Osteoblast (primary cell): ENCODE results near the gene PLVAP. TPM values are rescaled to one million over a fixed set of nuclear protein-coding genes. Genes with fewer than 3 reads are reported as not detected.

Experiments used
- DNase-seq: peaks from one replicate; pipeline ENCODE4 v3.0.0; 2011; ENCODE audit warnings: low spot score, mixed read lengths; ENCODE audit not compliant: insufficient read length; ENCODE audit errors: missing footprints
- H2AFZ ChIP-seq: 2 replicates; pipeline ENCODE4 v1.6.0; 2011; ENCODE audit warnings: mild to moderate bottlenecking, low read length
- H3K27ac ChIP-seq: 2 replicates; pipeline ENCODE4 v1.5.1; 2011; ENCODE audit warnings: mild to moderate bottlenecking, low read depth, low read length, moderate library complexity
- H3K27me3 ChIP-seq: 2 replicates; pipeline ENCODE4 v1.6.0; 2012; ENCODE audit warnings: mild to moderate bottlenecking, control low read depth, inconsistent platforms, low read length, moderate library complexity; ENCODE audit not compliant: insufficient read depth
- H3K36me3 ChIP-seq: 2 replicates; pipeline ENCODE4 v1.5.1; 2011; ENCODE audit warnings: mild to moderate bottlenecking, low read length, control low read depth, moderate library complexity; ENCODE audit not compliant: insufficient read depth
- H3K4me1 ChIP-seq: 2 replicates; pipeline ENCODE4 v1.5.1; 2011; ENCODE audit warnings: mild to moderate bottlenecking, low read length, control low read depth, moderate library complexity; ENCODE audit not compliant: insufficient read depth
- H3K4me2 ChIP-seq: 2 replicates; pipeline ENCODE4 v1.6.0; 2011; ENCODE audit warnings: mild to moderate bottlenecking, low read length; ENCODE audit not compliant: insufficient read depth
- H3K4me3 ChIP-seq: fragments of 200-600 bp; sonication (generic); 3 replicates; pipeline ENCODE4 v1.5.1; 2012; ENCODE audit warnings: mild to moderate bottlenecking, low read length, inconsistent platforms; ENCODE audit not compliant: insufficient read depth
- H3K79me2 ChIP-seq: 2 replicates; pipeline ENCODE4 v1.6.0; 2012; ENCODE audit warnings: mild to moderate bottlenecking, low read length, control low read depth, inconsistent platforms; ENCODE audit not compliant: insufficient read depth
- H3K9me3 ChIP-seq: 2 replicates; pipeline ENCODE4 v1.5.1; 2011; ENCODE audit warnings: low read depth, low read length, control low read depth
- H4K20me1 ChIP-seq: 2 replicates; pipeline ENCODE4 v1.6.0; 2012; ENCODE audit warnings: mild to moderate bottlenecking, low read length, control low read depth; ENCODE audit not compliant: insufficient read depth
- CTCF ChIP-seq: IDR thresholded peaks from 2 replicates; pipeline ENCODE4 v1.5.1; 2011; ENCODE audit warnings: mild to moderate bottlenecking, low read depth, low read length, moderate library complexity; ENCODE audit errors: extremely low read depth
- total RNA-seq: library from RNA; depleted of rRNA; stranded (reverse); fragments of >200 nt; gene quantifications from 2 replicates; pipeline ENCODE4 v1.2.3, GENCODE V29; 2012

PLVAP gene
- total RNA-seq, 1 donor: not detected

GRCh38 chr19:17324357-17325114 is 52.6 kb downstream of the PLVAP start:
- Histone ChIP-seq H2AFZ (no peak overlapping the region), H4K20me1 (peaks cover 2% of the 10 kb centered on the region), H3K36me3 (peaks cover 9% of the 10 kb centered on the region), H3K27ac (no peak overlapping the region), H3K4me1 (peaks cover 11% of the 10 kb centered on the region), H3K9me3 (no peaks in the 10 kb centered on the region), H3K79me2 (no peaks in the 10 kb centered on the region), H3K4me2 (no peak overlapping the region), H3K27me3 (no peaks in the 10 kb centered on the region), H3K4me3 (no peak overlapping the region)
- TF ChIP-seq CTCF: no peak
- DNase-seq: peak; percentile 88

- Histone ChIP-seq H2AFZ (no peak overlapping the region), H3K79me2 (no peaks in the 10 kb centered on the region), H3K27me3 (no peaks in the 10 kb centered on the region), H3K27ac (no peak overlapping the region), H4K20me1 (peaks cover 2% of the 10 kb centered on the region), H3K4me3 (no peak overlapping the region), H3K4me2 (no peak overlapping the region), H3K36me3 (peaks cover 9% of the 10 kb centered on the region), H3K4me1 (peaks cover 11% of the 10 kb centered on the region), H3K9me3 (no peaks in the 10 kb centered on the region)
- DNase-seq: peak; percentile 82
- TF ChIP-seq CTCF: no peak
These were observed 53.2 kb downstream of the PLVAP start for GRCh38 chr19:17323964-17324332.

GRCh38 chr19:17323300-17323963 is 53.7 kb downstream of the PLVAP start:
- TF ChIP-seq CTCF: no peak
- Histone ChIP-seq H3K27ac (no peak overlapping the region), H3K4me1 (peaks cover 11% of the 10 kb centered on the region), H3K79me2 (no peaks in the 10 kb centered on the region), H3K36me3 (peaks cover 9% of the 10 kb centered on the region), H3K4me2 (no peak overlapping the region), H3K9me3 (no peaks in the 10 kb centered on the region), H3K4me3 (no peak overlapping the region), H4K20me1 (peaks cover 2% of the 10 kb centered on the region), H3K27me3 (no peaks in the 10 kb centered on the region), H2AFZ (no peak overlapping the region)
- peak; percentile 85 for DNase-seq

- Histone ChIP-seq H2AFZ (no peak overlapping the region), H3K4me2 (no peak overlapping the region), H3K9me3 (no peaks in the 10 kb centered on the region), H3K27ac (no peak overlapping the region), H4K20me1 (peaks cover 2% of the 10 kb centered on the region), H3K36me3 (peaks cover 9% of the 10 kb centered on the region), H3K4me3 (no peak overlapping the region), H3K4me1 (peaks cover 11% of the 10 kb centered on the region), H3K79me2 (no peaks in the 10 kb centered on the region), H3K27me3 (no peaks in the 10 kb centered on the region)
- peak; percentile 90 for DNase-seq
- no peak for TF ChIP-seq CTCF
These were observed 54.3 kb downstream of the PLVAP start for GRCh38 chr19:17322854-17323253.
